DOHH2 (cell line): Measurements from ENCODE around the gene RCN1.

ENCODE experiments used
- H3F3A ChIP-seq: fragments of 200-600 bp; sonication (generic), shearing (Covaris generic); 2 replicates; pipeline ENCODE4 v1.6.0; 2016; ENCODE audit warnings: antibody characterized with exemption, mild to moderate bottlenecking; ENCODE audit not compliant: control insufficient read depth, insufficient read depth
- H3K27ac ChIP-seq: fragments of 200-600 bp; sonication (generic); 2 replicates; pipeline ENCODE4 v1.5.1; 2014; ENCODE audit warnings: low read depth, mild to moderate bottlenecking, low read length, moderate library complexity
- H3K27me3 ChIP-seq: fragments of 200-600 bp; sonication (generic); 2 replicates; pipeline ENCODE4 v1.6.1; 2014; ENCODE audit warnings: mild to moderate bottlenecking, low read length, mixed read lengths; ENCODE audit not compliant: control insufficient read depth
- H3K36me3 ChIP-seq: fragments of 200-600 bp; sonication (generic); 2 replicates; pipeline ENCODE4 v1.6.1; 2014; ENCODE audit warnings: mild to moderate bottlenecking, low read length, moderate library complexity, mixed read lengths; ENCODE audit not compliant: control insufficient read depth
- H3K4me1 ChIP-seq: fragments of 200-600 bp; sonication (generic); 2 replicates; pipeline ENCODE4 v1.6.1; 2014; ENCODE audit warnings: mild to moderate bottlenecking, low read length, mixed read lengths; ENCODE audit not compliant: control insufficient read depth
- H3K4me2 ChIP-seq: fragments of 200-600 bp; sonication (generic); 2 replicates; pipeline ENCODE4 v1.6.0; 2014; ENCODE audit warnings: mild to moderate bottlenecking, low read length, moderate library complexity
- H3K4me3 ChIP-seq: fragments of 200-600 bp; sonication (generic); 2 replicates; pipeline ENCODE4 v1.5.1; 2014; ENCODE audit warnings: mild to moderate bottlenecking, low read length, mixed read lengths
- H3K79me2 ChIP-seq: fragments of 200-600 bp; sonication (generic); 2 replicates; pipeline ENCODE4 v1.6.1; 2014; ENCODE audit warnings: mild to moderate bottlenecking, low read length, mixed read lengths; ENCODE audit not compliant: control insufficient read depth
- H3K9me2 ChIP-seq: fragments of 200-600 bp; sonication (generic); replicated peaks from 2 replicates; pipeline ENCODE4 v1.6.1; 2014; ENCODE audit warnings: mild to moderate bottlenecking, low read length, mixed read lengths; ENCODE audit not compliant: control insufficient read depth
- H3K9me3 ChIP-seq: fragments of 200-600 bp; sonication (generic); 2 replicates; pipeline ENCODE4 v1.6.1; 2014; ENCODE audit warnings: antibody characterized with exemption, low read length, mixed read lengths; ENCODE audit not compliant: control insufficient read depth, insufficient read depth
- H4K20me1 ChIP-seq: fragments of 200-600 bp; sonication (generic); 2 replicates; pipeline ENCODE4 v1.6.0; 2014; ENCODE audit warnings: low read depth, mild to moderate bottlenecking, antibody characterized with exemption, low read length, moderate library complexity; ENCODE audit not compliant: control insufficient read depth, insufficient read depth
- CTCF ChIP-seq: fragments of 200-600 bp; sonication (generic); IDR thresholded peaks from one replicate; pipeline ENCODE4 v1.5.1; 2014; ENCODE audit warnings: antibody characterized with exemption, mild to moderate bottlenecking, low read depth, low read length; ENCODE audit not compliant: poor library complexity, severe bottlenecking
- EZH2phosphoT487 ChIP-seq: fragments of 200-600 bp; sonication (generic); IDR thresholded peaks from 2 replicates; pipeline ENCODE4 v1.6.1; 2017; ENCODE audit warnings: borderline replicate concordance, mild to moderate bottlenecking, antibody characterized with exemption, low read length, moderate library complexity, mixed read lengths

The RCN1 gene

GRCh38 chr11:32068134-32068870, 22.6 kb upstream of the RCN1 start:
- Histone ChIP-seq H3K36me3 (no peaks in the 10 kb centered on the region), H4K20me1 (no peaks in the 10 kb centered on the region), H3K9me2 (no peaks in the 10 kb centered on the region), H3K4me2 (no peak overlapping the region), H3K4me3 (no peak overlapping the region), H3K79me2 (no peaks in the 10 kb centered on the region), H3K9me3 (no peaks in the 10 kb centered on the region), H3F3A (no peaks in the 10 kb centered on the region), H3K27ac (no peak overlapping the region), H3K27me3 (no peaks in the 10 kb centered on the region), H3K4me1 (no peaks in the 10 kb centered on the region)
- TF ChIP-seq EZH2phosphoT487: no peak
- no peak for TF ChIP-seq CTCF

- H3K9me2 ChIP-seq: no peaks in the 10 kb centered on the region
- no peak for TF ChIP-seq CTCF
- TF ChIP-seq EZH2phosphoT487: no peak
- H3F3A ChIP-seq: no peaks in the 10 kb centered on the region
- no peaks in the 10 kb centered on the region for H3K79me2 ChIP-seq
- H3K27ac ChIP-seq: no peak overlapping the region
- H3K4me1 ChIP-seq: no peaks in the 10 kb centered on the region
- no peaks in the 10 kb centered on the region for H3K9me3 ChIP-seq
- H3K4me3 ChIP-seq: no peak overlapping the region
- H4K20me1 ChIP-seq: no peaks in the 10 kb centered on the region
- no peaks in the 10 kb centered on the region for H3K27me3 ChIP-seq
- H3K36me3 ChIP-seq: no peaks in the 10 kb centered on the region
- no peak overlapping the region for H3K4me2 ChIP-seq
These were observed 21.4 kb upstream of the RCN1 start for GRCh38 chr11:32069361-32070058.

DNA sequence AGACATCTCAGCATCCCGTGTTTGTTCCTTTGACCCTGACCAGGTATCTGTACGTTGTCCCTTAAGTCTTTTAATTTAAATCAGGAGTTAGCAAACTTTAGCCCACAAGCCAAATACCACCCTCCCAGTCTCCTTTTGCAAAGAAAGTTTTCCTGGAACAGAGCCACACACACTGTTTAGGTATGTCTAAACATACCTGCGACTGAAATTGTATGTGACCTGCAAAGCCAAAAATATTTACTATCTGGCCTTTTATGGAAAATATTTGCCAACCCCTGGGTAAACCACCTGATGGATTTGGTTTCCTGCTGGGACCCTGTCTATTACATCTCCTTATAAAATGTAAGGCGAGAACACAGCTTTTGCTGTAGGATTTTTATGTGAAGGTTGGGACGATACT, 20.2 kb upstream of the RCN1 start:
- no peak overlapping the region for H3K4me3 ChIP-seq
- H4K20me1 ChIP-seq: no peaks in the 10 kb centered on the region
- H3K4me1 ChIP-seq: no peaks in the 10 kb centered on the region
- H3K4me2 ChIP-seq: no peak overlapping the region
- no peak overlapping the region for H3K27ac ChIP-seq
- no peaks in the 10 kb centered on the region for H3F3A ChIP-seq
- no peaks in the 10 kb centered on the region for H3K36me3 ChIP-seq
- H3K27me3 ChIP-seq: no peaks in the 10 kb centered on the region
- TF ChIP-seq EZH2phosphoT487 (no peak), CTCF (no peak)
- no peaks in the 10 kb centered on the region for H3K9me3 ChIP-seq
- H3K79me2 ChIP-seq: no peaks in the 10 kb centered on the region
- H3K9me2 ChIP-seq: no peaks in the 10 kb centered on the region
